ENCODE measurements around the gene PTBP3. TPM values are rescaled to one million over a fixed set of nuclear protein-coding genes. Genes with fewer than 3 reads are reported as not detected.

The PTBP3 gene
- total RNA-seq, 4 donors from 2014 or later, result 19.9 to 31.1 (median 25.5) TPM

DNA sequence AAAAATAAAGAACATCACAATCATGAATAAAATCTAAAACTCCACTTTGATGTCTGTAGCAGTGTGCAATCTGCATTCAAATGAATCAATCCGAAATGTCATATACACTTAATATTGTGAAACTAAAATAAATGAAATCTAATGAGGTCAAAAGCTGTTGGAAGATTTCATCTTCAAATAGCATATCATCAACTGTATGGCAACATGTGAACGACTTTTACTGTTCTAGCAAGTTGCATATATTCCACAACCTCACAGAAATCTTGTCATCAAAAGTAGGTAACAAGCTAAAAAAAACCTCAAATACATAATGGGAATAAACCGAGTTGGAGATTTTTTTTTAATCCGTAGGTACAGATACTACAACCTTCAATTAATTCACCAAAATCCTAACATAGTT lies 1.2 kb downstream of the PTBP3 start:
- Histone ChIP-seq H3K4me3 (peak overlapping the region; percentile 79 to 99 (median 94)), H3K9me3 (no peaks in the 10 kb centered on the region), H3K4me1 (peaks cover 11 to 42% (median 32%) of the 10 kb centered on the region in 4 donors), H3K27me3 (no peaks in the 10 kb centered on the region), H3K27ac (replicated peaks in 1 of 4) (peak overlapping the region; percentile 95 to 100 (median 99)), H3K36me3 (no peaks in the 10 kb centered on the region)
- TF ChIP-seq, protein P1, sequence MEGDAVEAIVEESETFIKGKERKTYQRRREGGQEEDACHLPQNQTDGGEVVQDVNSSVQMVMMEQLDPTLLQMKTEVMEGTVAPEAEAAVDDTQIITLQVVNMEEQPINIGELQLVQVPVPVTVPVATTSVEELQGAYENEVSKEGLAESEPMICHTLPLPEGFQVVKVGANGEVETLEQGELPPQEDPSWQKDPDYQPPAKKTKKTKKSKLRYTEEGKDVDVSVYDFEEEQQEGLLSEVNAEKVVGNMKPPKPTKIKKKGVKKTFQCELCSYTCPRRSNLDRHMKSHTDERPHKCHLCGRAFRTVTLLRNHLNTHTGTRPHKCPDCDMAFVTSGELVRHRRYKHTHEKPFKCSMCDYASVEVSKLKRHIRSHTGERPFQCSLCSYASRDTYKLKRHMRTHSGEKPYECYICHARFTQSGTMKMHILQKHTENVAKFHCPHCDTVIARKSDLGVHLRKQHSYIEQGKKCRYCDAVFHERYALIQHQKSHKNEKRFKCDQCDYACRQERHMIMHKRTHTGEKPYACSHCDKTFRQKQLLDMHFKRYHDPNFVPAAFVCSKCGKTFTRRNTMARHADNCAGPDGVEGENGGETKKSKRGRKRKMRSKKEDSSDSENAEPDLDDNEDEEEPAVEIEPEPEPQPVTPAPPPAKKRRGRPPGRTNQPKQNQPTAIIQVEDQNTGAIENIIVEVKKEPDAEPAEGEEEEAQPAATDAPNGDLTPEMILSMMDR (IDR thresholded peaks at IDR 0.05), result no peak
- TF ChIP-seq POLR2AphosphoS5 (IDR thresholded peaks at IDR 0.05) (no peak), EP300 (IDR thresholded peaks at IDR 0.05) (no peak), POLR2A (IDR thresholded peaks at IDR 0.05; ENCODE audit: low read depth) (no peak)
- DNase-seq (ENCODE audit: extremely low spot score), result no peak
- intact Hi-C loops (cut with DNase I), result loop anchor here (5.0 to 10.0 kb wide), 5 partner anchors 45 to 577 kb away; partner anchors contain the start of genes SUSD1 and UGCG
- WGBS, result 11% methylated on average over 4 of the region's 4 CpGs

DNA sequence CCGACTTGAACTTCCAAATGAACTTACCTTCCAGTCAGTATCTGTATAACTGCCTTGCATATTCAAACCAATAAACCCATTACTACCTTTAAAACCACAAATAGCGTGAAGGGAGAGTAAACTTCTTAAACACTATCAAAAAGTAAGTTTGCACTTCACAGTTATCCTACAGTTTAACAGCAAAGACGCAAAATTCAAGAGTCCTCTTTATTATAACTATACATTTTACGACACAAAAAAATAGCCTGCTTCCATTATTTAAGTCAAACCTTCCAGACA lies 1.8 kb downstream of the PTBP3 start:
- intact Hi-C loops (cut with DNase I), result loop anchor here (5.0 to 10.0 kb wide), 5 partner anchors 46 to 577 kb away; partner anchors contain the start of genes SUSD1 and UGCG
- 74% methylated on average over 4 of the region's 4 CpGs for WGBS
- TF ChIP-seq, protein P1 (IDR thresholded peaks at IDR 0.05), result no peak
- TF ChIP-seq EP300 (IDR thresholded peaks at IDR 0.05) (no peak), POLR2A (IDR thresholded peaks at IDR 0.05; ENCODE audit: low read depth) (no peak), POLR2AphosphoS5 (IDR thresholded peaks at IDR 0.05) (no peak)
- Histone ChIP-seq H3K9me3 (no peaks in the 10 kb centered on the region), H3K36me3 (no peaks in the 10 kb centered on the region), H3K27ac (replicated peaks in 1 of 4) (no peak overlapping the region), H3K4me3 (peak overlapping the region in 2 of 4 donors; percentile 93 to 95), H3K27me3 (no peaks in the 10 kb centered on the region), H3K4me1 (peaks cover 11 to 43% (median 34%) of the 10 kb centered on the region in 4 donors)
- DNase-seq (ENCODE audit: extremely low spot score), result no peak

DNA sequence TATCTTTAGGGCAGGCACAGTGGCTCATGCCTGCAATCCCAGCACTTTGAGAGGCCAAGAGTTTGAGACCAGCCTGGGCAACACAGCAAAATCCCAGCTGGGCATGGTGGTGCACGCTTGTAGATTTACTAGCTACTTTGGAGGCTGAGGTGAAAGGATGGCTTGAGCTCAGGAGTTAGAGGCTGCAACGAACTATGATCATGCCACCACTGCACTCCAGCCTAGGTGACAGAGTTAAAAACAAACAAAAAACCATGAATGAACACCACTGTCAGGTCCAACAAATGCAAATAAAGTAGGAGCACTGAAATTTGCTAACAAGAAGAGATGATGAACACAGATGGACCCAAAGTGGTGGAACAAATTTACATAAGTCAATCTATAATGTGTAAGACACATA lies 4.9 kb downstream of the PTBP3 start:
- intact Hi-C loops (cut with DNase I), result no loop called here
- H3K36me3 ChIP-seq, result no peaks in the 10 kb centered on the region
- no peak overlapping the region for H3K27ac ChIP-seq (replicated peaks in 1 of 4)
- H3K27me3 ChIP-seq, result no peaks in the 10 kb centered on the region
- TF ChIP-seq, protein P1 (IDR thresholded peaks at IDR 0.05), result no peak
- TF ChIP-seq EP300 (IDR thresholded peaks at IDR 0.05), result no peak
- TF ChIP-seq POLR2AphosphoS5 (IDR thresholded peaks at IDR 0.05), result no peak
- TF ChIP-seq POLR2A (IDR thresholded peaks at IDR 0.05; ENCODE audit: low read depth), result no peak
- no peak overlapping the region for H3K4me3 ChIP-seq
- DNase-seq (ENCODE audit: extremely low spot score), result no peak
- WGBS, result 88% methylated on average over 2 of the region's 2 CpGs
- peaks cover 6 to 39% (median 27%) of the 10 kb centered on the region in 4 donors for H3K4me1 ChIP-seq
- H3K9me3 ChIP-seq, result no peaks in the 10 kb centered on the region

DNA sequence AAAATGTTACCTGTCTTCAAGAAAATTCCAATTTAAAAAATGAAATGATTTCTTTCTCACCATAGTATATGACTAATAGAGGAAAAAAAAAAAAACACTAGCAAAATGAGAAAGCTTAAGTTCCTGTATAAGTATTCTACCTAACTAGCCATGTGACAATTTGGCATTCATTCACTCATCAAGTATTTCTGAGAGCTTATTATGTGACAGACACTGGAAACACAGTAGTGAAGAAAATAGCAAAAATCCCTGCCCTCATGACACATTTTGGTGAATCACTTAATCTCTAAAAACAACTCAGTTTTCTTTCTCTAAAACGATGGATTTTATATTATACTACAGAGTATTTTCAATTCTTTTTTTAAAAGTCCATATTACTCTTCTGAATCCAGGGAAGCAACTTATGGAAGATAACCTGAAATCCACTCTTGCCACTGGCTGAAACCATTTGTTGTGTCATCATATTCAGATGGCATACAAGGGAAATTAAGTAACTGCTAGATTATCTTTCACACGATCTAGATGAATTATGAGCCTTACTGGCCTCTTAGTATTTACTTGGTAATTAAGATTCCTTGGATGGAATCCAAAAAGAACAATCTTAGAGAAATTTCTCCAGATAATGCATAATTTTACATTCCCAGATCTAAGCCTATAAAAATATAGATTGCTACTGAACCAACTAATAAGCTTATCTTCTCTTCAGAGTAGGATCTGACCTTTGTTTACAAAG lies 5.5 kb downstream of the PTBP3 start:
- TF ChIP-seq POLR2A (IDR thresholded peaks at IDR 0.05; ENCODE audit: low read depth) (no peak), EP300 (IDR thresholded peaks at IDR 0.05) (no peak), POLR2AphosphoS5 (IDR thresholded peaks at IDR 0.05) (no peak)
- TF ChIP-seq, protein P1 (IDR thresholded peaks at IDR 0.05), result no peak
- Histone ChIP-seq H3K27me3 (no peaks in the 10 kb centered on the region), H3K4me1 (peaks cover 6 to 39% (median 27%) of the 10 kb centered on the region in 4 donors), H3K4me3 (no peak overlapping the region), H3K36me3 (no peaks in the 10 kb centered on the region), H3K9me3 (no peaks in the 10 kb centered on the region), H3K27ac (replicated peaks in 1 of 4) (no peak overlapping the region)
- WGBS, result 44% methylated on average over 2 of the region's 2 CpGs
- DNase-seq (ENCODE audit: extremely low spot score), result no peak
- intact Hi-C loops (cut with DNase I), result no loop called here

Data from esophagus muscularis mucosa (tissue), 4 donors.